ENCODE results near the gene COPZ1. TPM values are rescaled to one million over a fixed set of nuclear protein-coding genes. Genes with fewer than 3 reads are reported as not detected.

Gene COPZ1
- total RNA-seq, 1 donor from 2014 or later, result 101 TPM

GRCh38 chr12:54372113-54372806 lies 47.3 kb downstream of the COPZ1 start:
- DNase-seq (ENCODE audit: low spot score), result no peak

GRCh38 chr12:54373649-54374561 lies 49.0 kb downstream of the COPZ1 start:
- TF ChIP-seq CTCF (IDR thresholded peaks at IDR 0.05), result no peak
- Mint-ChIP-seq H3K27ac (ENCODE audit: unreplicated experiment) (peak overlapping the region; percentile 6), H3K36me3 (ENCODE audit: low read depth) (no peaks in the 10 kb centered on the region), H3K9me3 (ENCODE audit: low read depth) (no peaks in the 10 kb centered on the region), H3K27me3 (ENCODE audit: low read depth) (no peaks in the 10 kb centered on the region), H3K4me3 (ENCODE audit: unreplicated experiment) (no peak overlapping the region), H3K4me1 (ENCODE audit: low read depth) (peaks cover 78% of the 10 kb centered on the region)
- no peak for DNase-seq (ENCODE audit: low spot score)

More at GRCh38 chr12:54372113-54372806, 47.3 kb downstream of the COPZ1 start:
- H3K4me3 Mint-ChIP-seq (ENCODE audit: unreplicated experiment), result no peak overlapping the region
- H3K27ac Mint-ChIP-seq (ENCODE audit: unreplicated experiment), result peak overlapping the region; percentile 46
- H3K36me3 Mint-ChIP-seq (ENCODE audit: low read depth), result no peaks in the 10 kb centered on the region
- H3K27me3 Mint-ChIP-seq (ENCODE audit: low read depth), result no peaks in the 10 kb centered on the region
- peaks cover 80% of the 10 kb centered on the region for H3K4me1 Mint-ChIP-seq (ENCODE audit: low read depth)
- H3K9me3 Mint-ChIP-seq (ENCODE audit: low read depth), result no peaks in the 10 kb centered on the region
- TF ChIP-seq CTCF (IDR thresholded peaks at IDR 0.05), result no peak

- DNase-seq (ENCODE audit: low spot score), result no peak
- H3K27me3 Mint-ChIP-seq (ENCODE audit: low read depth), result no peaks in the 10 kb centered on the region
- H3K36me3 Mint-ChIP-seq (ENCODE audit: low read depth), result no peaks in the 10 kb centered on the region
- H3K4me1 Mint-ChIP-seq (ENCODE audit: low read depth), result peaks cover 76% of the 10 kb centered on the region
- H3K27ac Mint-ChIP-seq (ENCODE audit: unreplicated experiment), result no peak overlapping the region
- no peak overlapping the region for H3K4me3 Mint-ChIP-seq (ENCODE audit: unreplicated experiment)
- no peaks in the 10 kb centered on the region for H3K9me3 Mint-ChIP-seq (ENCODE audit: low read depth)
- TF ChIP-seq CTCF (IDR thresholded peaks at IDR 0.05), result no peak
Measured at GRCh38 chr12:54374562-54375258, 49.8 kb downstream of the COPZ1 start.

GRCh38 chr12:54375259-54375579 lies 50.3 kb downstream of the COPZ1 start:
- Mint-ChIP-seq H3K9me3 (ENCODE audit: low read depth) (no peaks in the 10 kb centered on the region), H3K27ac (ENCODE audit: unreplicated experiment) (no peak overlapping the region), H3K4me1 (ENCODE audit: low read depth) (peaks cover 74% of the 10 kb centered on the region), H3K36me3 (ENCODE audit: low read depth) (no peaks in the 10 kb centered on the region), H3K27me3 (ENCODE audit: low read depth) (no peaks in the 10 kb centered on the region), H3K4me3 (ENCODE audit: unreplicated experiment) (no peak overlapping the region)
- TF ChIP-seq CTCF (IDR thresholded peaks at IDR 0.05), result no peak
- DNase-seq (ENCODE audit: low spot score), result no peak

GRCh38 chr12:54376596-54376995 lies 51.7 kb downstream of the COPZ1 start:
- peak; percentile 33 for DNase-seq (ENCODE audit: low spot score)
- TF ChIP-seq CTCF (IDR thresholded peaks at IDR 0.05), result no peak
- Mint-ChIP-seq H3K27me3 (ENCODE audit: low read depth) (no peaks in the 10 kb centered on the region), H3K27ac (ENCODE audit: unreplicated experiment) (no peak overlapping the region), H3K9me3 (ENCODE audit: low read depth) (no peaks in the 10 kb centered on the region), H3K4me1 (ENCODE audit: low read depth) (peaks cover 62% of the 10 kb centered on the region), H3K36me3 (ENCODE audit: low read depth) (no peaks in the 10 kb centered on the region), H3K4me3 (ENCODE audit: unreplicated experiment) (no peak overlapping the region)
